GOT3 (cell line): ENCODE measurements around the gene PKNOX2.
"Not testable (repeated sequence)": the region's sequence is repeated elsewhere in the genome, so short reads cannot be mapped to it uniquely, and the experiment has no call there.

Experiments used
- DNase-seq: peaks from one replicate; lab custom pipeline; 2025; ENCODE audit warnings: mixed read lengths; lab: John Stamatoyannopoulos, UW

The PKNOX2 gene

DNA sequence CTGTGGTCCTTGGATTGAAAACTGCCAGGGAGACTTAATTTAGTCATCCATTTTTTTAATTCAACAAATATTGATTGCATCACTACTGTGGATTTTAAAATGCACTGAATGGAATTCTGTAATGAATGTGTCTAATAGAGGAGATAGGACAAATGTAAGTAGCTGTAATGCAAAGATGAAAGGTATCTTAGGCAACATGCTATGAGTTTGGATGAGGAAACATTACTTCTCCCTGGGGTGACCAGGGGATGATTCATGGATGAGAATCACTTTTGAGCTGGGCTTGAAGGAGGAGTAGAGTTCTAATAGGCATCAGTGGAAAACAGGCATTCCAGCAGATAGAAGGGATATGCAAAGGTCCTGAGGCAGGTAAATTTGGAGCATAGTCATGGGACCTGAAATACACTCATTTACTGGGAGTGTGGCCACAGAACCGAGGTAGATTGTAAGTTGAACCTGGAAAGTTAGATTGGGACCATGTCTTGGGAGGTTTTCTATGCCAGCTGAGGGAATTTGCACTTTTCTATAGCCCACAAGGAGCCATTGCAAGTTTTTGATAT is 43.4 kb downstream of the PKNOX2 start:
- DNase-seq: no peak

DNA sequence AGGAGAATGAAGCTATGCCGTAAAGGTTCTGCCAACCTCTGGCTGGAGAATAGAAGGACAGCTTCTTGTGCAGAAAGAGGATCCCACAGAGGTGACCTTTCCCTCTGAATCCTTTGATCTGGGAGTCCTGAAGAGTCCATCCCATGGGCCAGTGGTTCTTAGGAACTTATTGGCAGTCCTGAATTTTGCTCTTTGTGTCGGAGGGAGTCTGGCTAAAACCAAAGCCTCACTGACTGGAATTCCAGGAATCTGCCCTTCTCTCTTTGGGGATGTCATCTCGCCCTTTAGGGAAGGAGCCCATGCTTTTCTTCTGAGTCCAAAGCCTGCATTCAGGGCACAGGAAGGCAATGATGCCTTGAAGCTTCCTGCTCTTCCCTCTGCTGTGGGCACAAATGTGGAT is 45.5 kb downstream of the PKNOX2 start:
- no peak for DNase-seq

DNA sequence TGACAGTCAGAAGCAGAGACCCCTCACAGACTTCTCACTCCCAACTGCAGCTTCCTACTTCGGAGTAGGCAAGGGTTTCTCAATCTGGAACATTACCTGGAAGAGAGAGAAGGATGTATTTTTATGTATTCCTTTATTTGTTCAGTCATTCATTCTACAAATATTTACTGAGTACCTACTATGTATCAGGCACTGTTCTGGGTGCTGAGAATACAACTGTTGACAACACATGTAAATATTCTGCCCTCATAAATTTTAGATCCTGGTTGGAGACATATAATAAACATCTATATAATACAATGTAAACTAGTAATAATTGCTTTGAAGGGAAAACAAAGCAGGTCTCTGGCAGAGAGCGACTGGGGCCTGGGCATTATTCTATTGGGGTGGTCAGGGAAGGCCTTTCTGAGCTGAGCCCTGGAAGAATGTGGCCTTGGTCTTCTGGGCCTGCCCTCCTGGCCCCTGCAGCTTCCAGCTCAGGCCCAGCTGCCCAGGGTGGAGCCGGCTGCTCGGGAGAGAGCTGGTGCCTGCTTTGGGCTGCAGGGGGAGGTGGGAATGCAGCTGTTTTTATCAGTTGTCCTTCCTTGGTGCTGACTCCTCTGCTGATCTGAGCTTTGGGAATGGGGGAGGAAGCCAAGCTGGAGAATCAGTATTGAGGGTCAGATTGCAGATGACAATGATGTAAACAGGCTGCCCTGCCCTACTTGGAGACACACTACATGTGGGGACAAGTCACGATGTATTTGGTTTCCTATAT is 46.8 kb downstream of the PKNOX2 start:
- no peak for DNase-seq

DNA sequence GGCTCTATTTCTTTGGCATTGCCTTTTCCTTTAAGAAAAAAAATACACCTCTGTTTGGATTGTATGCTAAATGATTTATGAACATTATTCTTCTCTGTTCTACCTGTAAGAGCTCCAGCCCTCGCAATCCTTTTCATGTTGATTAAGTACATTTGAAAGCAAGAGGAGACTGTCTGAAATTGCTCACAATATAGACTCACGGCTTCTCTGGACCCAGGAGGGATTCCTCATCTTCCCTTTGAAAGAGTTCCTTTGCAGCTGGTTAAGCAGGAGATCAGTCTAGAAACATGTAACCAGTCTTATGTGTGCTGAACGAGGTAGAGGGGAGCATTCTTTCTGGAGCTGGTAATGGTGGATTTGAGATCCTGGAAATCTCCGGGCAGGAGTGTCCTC is 47.4 kb downstream of the PKNOX2 start:
- DNase-seq: no peak

DNA sequence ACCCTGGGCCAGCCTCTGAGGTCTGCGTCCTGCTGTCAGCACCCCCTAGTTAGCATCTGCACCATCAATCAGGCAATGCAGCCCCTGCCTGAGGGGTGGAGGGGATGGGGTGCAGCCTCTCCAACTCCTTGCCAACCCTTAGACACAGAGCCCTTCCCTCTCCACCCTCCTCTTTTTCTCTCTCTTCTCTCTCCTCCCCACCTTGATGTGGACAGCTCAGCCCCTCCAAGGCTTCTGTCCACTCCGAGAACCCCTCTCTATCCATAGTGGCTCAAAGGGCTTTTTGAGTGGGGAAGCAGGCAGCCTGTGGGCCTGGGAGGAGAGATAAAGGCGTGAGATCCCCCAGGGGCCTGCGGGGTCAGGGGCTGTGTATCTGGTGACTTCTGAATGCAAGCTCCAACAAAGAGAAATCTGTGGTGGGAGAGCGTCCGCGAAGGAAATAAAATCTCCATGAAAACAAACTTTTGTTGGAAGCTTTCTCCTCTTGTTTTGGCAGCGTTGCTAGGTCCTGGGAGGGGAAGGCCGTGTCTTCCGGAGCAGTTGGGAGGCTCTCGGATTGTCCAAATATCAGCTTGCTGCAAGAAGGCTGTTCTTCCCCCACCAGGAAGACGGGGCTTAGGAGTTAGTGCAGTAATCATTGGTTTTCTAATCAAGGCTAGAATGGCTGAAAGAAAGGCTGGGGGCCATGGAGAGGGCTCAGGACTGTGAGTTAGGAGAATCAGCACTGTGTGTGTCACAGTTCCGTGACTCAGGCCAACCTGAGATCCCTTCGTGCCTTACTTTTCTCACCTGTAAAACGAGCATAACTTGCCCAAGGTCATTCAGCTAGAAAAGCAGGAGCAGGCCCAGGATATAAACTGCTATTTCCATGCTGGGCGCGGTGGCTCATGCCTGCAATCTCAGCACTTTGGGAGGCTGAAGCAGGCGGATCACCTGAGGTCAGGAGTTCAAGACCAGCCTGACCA is 50.3 kb downstream of the PKNOX2 start:
- no peak for DNase-seq

DNA sequence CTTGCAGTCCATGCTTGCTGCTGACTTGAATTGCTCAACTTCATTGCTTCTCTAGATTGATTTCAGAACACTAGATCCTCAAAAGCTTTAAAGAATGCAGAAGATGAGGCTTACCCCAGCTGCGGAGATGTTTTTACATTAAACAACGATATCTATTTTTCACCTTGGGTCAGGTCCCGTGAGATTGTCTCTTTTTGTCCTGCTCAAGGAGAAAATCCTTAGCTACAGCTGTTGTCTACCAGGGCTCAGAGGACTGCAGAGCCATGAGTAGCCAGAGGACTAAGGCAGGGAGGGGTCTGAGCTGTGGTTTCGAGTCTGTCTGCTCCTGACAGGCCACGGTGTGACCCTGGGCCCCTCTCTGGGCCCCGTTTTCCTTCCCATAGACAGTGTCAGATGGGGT is 51.4 kb downstream of the PKNOX2 start:
- DNase-seq: no peak

DNA sequence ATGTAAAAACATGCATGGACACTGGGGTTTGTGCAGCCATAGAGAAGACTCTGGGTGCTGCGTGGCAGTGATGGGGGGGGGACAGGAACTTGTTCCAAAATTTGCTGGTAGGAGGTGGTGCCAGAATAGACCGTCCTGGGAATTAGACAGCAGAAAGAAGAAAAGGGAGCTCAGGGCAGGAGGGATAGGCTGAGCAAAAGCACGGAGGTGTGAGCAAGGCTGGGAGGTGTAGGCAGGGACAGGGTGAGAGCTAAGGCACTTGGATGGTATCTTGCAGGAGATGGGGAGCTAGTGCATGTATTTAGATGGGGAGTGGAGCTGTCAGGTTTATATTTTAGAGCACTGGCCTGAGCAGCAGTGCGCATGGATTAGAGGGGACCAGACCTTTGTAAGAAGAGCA is 53.8 kb downstream of the PKNOX2 start:
- no peak for DNase-seq

DNA sequence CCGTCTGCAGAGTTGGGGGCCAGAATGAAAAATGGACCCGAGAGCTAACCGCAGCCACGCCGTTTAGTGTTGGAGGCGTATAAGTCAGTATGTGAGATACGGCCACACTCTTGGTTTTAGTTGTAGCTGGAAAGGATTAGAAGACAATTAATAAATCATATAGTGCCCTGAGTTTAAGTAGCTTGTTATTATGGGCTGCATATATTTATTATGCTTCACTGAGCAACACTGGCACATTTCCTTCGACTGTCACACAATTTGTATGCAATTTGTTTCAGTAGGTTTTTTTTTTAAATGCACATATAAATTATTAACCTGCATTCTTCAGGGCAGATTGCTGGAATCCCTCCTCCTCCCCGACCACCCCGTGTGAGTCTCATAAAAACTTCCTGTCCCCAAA is 56.9 kb downstream of the PKNOX2 start:
- DNase-seq: no peak

DNA sequence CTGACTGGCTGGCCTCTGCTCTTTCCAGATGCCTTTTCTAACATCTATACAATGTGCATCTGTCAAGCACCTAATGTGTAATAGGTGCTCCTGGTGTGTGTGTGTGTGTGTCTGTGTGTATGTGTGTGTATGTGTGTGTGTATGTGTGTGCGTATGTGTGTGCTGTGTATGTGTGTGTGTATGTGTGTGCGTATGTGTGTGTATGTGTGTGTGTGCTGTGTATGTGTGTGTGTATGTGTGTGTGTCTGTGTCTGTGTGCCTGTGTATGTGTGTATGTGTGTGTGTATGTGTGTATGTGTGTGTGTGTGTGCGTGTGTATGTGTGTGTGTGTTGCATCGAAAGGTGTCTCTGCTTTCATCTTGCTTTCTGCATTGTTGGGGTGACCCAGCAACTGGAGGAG is 57.9 kb downstream of the PKNOX2 start:
- no peak for DNase-seq

DNA sequence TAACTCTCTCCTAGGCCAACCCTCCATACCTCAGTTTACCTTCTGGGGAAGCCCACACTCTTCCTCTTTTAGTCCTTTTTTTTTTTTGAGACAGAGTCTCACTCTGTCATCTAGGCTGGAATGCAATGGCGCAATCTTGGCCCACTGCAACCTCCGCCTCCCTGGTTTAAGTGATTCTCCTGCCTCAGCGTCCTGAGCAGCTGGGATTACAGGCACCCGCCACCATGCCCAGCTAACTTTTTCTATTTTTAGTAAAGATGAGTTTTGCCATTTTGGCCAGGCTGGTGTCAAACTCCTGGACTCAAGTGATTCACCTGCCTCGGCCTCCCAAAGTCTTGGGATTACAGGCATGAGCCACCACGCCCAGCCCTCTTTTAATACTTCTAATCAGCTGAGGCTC is 58.6 kb downstream of the PKNOX2 start:
- not testable (repeated sequence) for DNase-seq

DNA sequence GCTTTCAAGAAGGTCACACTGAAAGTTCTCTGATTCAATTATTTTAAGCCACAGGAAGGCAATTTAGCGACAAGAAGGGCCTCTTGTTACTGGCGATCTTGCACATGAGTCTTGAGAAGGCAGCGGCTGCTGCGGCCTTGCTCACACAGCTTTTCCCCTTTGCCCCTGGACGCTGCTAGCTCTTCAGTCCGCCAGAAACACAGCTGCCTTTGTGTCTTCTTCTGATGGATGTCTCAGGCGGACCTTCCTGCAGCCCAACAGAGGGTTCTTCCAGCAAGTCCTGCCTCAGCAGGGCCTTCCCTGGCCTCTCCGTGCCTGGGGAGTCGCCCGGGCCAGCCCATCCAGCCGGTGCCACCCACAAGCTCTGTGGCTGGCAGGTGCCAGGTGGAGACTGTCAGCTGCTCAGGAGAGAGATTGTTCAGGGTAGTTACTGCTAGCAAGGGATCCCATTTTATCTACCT is 59.4 kb downstream of the PKNOX2 start:
- no peak for DNase-seq

DNA sequence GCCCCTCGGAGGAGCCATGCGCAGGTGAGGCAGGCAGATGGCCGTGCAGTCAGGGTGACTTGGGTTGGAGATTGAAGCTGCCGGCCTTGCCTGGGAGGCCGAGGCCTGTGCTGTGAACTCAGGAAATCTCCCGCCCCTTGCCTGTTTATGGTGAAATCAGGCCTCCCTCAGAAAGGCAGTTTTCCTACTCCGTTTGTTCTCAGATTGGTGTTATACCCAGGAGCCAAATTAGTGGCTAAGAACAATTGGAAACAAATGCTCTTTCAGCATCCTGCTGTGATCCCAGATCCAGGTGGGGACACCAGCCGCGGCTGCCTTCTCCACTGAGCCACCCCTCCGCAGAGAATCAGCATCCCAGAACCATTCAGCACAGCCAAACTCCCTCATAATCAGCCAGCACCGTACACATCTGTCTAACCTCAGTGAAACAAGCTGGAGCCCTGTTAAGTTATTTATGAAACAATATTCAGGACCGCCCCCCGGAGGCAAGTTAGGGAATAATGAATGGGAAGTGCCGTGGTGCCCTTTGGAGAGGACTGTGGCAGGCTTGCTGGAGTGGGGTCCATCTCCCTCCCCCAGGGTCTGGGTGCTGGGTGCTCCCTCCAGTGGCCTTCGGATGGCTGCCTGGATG is 60.0 kb downstream of the PKNOX2 start:
- DNase-seq: no peak

DNA sequence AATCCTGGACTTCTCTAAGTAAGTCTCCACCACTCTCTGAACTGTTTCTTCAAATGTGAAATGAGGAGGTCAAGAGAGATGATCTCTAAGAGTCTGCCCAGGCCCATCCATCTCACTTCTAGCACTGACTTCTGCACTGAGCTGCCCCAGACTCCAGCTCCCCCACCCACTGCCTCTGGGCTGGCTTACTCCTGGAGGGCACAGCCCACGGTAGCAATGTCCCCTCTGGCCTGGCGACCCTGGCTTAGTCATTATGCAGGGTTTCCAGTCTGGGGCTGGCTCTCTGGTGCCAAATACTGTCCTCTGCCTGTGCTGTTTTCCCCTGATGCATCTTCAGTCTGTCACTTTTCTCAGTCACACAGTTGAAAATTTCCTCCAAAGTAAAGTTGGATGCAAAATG is 60.9 kb downstream of the PKNOX2 start:
- no peak for DNase-seq

DNA sequence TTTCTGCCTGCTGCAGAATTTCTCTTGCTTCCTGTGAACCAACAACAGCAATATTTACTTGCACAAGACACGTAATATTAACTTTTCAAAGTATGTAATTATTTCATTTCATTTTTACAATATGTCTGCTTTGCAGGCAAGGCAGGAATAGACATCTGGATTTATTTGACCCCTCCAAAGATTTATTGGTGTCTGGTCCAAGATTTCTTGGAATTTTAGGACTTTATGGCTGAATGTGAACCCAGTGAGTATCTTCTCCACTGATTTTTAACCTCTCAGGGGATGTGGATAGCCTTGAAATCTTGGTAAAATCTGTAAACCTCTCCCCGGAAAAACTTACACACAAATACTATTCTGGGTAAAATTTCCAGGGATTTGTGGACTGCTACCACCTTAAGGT is 61.5 kb downstream of the PKNOX2 start:
- DNase-seq: no peak

DNA sequence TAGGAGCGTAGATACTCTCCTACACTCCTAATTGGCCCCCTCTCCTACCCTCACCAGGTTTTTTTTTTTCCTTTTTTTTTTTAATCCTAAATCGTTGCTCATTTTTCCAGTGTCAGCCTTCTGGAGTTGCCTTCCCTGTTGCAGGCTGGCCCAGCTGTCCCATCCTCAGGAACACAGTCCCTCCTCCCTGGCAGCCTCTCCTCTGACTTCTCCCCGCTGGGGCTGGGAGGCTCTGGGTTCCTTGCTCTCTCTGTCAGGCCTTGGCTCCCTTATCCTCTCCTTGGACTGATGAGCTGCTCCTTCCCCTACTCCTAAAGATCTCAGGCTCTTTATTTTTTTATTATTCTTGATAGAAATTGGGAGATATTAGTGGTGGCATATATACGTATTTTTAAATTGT is 62.2 kb downstream of the PKNOX2 start:
- DNase-seq: no peak

DNA sequence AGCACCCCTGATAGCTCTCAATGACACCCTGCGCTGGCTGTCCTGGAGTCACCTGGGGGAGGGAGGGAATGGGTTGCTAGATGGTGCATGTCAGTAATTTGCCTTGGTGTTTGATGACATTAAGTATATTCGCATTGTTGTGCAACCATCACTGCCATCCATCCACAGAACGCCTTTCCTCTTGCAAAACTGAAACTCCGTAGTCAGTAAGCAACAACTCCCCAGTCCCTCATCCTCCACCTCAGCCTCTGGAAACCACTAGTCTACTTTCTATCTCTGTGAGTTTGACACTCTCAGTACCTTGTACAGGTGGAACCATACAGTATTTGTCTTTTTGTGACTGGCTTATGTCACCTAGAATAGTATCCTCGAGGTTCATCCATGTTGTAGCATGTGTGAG is 62.6 kb downstream of the PKNOX2 start:
- no peak for DNase-seq

DNA sequence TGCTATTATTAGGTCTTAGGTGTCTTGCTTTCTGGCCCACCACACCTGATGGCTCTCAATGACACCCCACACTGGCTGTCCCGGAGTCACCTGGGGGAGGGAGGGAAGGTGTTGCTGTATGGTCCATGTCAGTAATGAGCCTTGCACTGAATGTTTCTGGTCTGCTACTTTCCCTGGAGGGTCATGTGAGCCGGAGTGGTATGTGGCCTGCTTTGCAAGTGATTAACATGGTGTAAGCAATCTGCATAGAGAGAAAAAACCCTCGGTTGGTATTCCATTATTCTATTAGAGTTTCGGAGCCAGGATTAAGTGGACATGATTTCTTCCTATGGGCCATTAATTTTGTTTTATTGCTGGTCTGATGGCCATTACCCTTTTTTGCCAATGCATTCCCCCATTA is 63.9 kb downstream of the PKNOX2 start:
- DNase-seq: no peak

DNA sequence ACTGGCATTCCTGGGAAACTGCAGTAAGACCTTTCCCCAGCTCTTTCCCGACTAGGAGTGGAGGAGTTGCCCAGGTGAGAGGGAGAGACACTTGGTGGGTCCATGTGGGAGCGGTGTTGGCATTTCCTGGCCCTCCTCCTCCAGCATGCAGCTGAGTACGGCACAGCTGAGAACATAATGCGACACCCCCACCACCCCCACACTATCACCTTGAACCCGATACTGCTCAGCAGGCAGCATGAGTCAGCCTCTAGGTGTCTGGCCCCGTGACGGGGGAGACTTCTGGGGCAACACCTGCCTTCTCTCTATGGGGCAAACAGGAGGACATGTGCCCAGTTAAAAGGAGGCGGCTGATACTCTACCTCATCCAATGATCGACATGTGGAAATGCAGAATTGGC is 64.4 kb downstream of the PKNOX2 start:
- DNase-seq: no peak

DNA sequence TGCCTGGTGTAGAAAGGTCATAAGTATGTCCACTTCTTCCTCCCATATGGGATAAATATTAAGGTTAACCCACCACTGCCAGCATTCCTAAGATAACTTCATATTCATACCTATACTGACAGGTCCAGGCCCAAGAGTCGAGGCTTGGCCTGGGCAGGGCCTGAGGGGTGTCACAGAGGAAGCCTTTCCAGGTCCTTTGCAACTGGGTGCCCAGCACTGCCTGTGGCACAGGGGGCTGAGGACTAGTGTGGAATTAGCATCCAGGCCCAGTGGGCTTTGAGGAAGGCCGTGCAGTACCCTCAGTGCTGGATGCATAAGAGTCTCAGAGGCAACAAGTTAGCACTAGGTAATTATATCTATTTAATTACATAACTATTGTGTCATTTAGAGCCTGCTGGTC is 65.4 kb downstream of the PKNOX2 start:
- DNase-seq: no peak

DNA sequence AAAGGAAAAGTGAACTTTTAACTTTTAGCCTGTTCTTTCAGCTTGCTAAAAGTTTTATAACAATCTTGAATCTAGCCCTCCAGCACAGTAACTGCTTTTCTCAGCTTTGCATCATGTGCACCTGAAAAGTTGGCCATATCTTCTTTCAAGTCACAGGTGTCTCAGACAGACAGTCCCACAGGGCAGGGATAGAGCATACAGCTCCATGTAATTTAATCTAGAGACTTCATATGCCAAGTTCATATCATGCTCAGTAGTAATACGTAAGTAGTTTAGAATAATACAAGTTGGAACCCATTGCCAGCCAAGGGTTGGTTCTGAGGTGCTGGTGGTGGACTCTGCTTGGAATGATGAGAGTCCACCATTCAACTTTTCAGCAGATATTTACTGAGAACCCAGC is 68.6 kb downstream of the PKNOX2 start:
- DNase-seq: no peak

DNA sequence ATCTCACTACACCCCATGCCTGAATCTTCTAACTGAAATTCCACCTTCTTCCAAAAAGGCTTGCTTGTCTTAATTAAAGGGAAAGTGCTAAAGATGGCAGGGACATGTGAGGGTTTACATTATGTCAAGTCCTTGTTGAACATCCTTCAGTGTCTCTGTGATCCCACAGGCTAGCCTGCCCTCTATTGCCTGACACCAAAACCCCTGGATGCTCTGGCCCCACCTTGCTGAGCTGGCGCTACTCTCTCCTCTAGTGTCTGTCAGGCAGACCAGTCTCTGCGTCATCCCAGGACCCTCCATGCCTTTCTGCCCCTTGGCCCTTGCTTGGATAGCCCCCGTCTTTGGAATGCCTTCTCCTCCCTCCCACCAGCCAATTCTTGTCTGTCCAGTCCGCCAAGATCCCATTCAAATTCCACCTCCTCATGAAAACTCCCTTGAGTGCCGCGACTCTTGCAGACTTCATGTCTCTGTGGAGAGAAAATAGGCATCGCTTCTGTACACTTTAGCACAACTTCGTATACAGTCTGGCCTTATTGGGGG is 69.3 kb downstream of the PKNOX2 start:
- DNase-seq: no peak

DNA sequence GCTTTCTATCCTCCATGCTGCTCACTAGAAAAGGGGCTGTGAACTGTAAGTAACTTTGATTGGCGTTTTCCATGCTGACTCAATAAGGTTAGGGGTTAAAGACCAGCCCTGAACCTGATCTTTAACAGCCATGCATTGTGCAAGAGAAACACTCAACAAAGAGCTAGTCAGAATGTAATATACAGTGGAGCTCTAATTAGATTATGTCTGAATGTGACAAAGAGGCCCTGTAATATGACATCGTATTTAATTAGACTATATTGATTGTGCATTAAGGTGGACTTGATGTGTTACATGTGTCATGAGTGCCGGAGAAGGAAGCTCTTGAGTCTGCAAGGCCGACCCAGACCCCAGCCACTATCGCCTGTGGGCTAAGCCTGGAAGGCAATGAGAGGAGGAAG is 70.5 kb downstream of the PKNOX2 start:
- no peak for DNase-seq
